Measurements from ENCODE around the gene CCSER1.
"Not testable (repeated sequence)": the region's sequence is repeated elsewhere in the genome, so short reads cannot be mapped to it uniquely, and the experiment has no call there.

CCSER1 gene

GRCh38 chr4:90484894-90485293 lies 357.7 kb downstream of the CCSER1 start:
- H3K27ac ChIP-seq (ENCODE audit: low read depth, low read length); H3K4me3 ChIP-seq (ENCODE audit: low read depth, low read length); H3K27me3 ChIP-seq (ENCODE audit: control insufficient read depth, insufficient read depth, low read length); H3K36me3 ChIP-seq (ENCODE audit: control insufficient read depth, insufficient read depth, low read length); H3K4me1 ChIP-seq (ENCODE audit: control insufficient read depth, insufficient read depth, low read length); H3K9ac ChIP-seq (ENCODE audit: low read depth, low read length): not testable (repeated sequence)
- peaks cover 12% of the 10 kb centered on the region for H3K9me3 ChIP-seq (ENCODE audit: control insufficient read depth, insufficient read depth, low read length)

- Histone ChIP-seq H3K4me3 (ENCODE audit: low read depth, low read length) (no peak overlapping the region), H3K27me3 (ENCODE audit: control insufficient read depth, insufficient read depth, low read length) (no peaks in the 10 kb centered on the region), H3K9me3 (ENCODE audit: control insufficient read depth, insufficient read depth, low read length) (peaks cover 12% of the 10 kb centered on the region), H3K4me1 (ENCODE audit: control insufficient read depth, insufficient read depth, low read length) (no peaks in the 10 kb centered on the region), H3K36me3 (ENCODE audit: control insufficient read depth, insufficient read depth, low read length) (no peaks in the 10 kb centered on the region), H3K9ac (ENCODE audit: low read depth, low read length) (no peak overlapping the region), H3K27ac (ENCODE audit: low read depth, low read length) (no peak overlapping the region)
These were observed 359.2 kb downstream of the CCSER1 start for GRCh38 chr4:90486346-90486745.

- no peaks in the 10 kb centered on the region for H3K36me3 ChIP-seq (ENCODE audit: control insufficient read depth, insufficient read depth, low read length)
- no peaks in the 10 kb centered on the region for H3K4me1 ChIP-seq (ENCODE audit: control insufficient read depth, insufficient read depth, low read length)
- no peaks in the 10 kb centered on the region for H3K27me3 ChIP-seq (ENCODE audit: control insufficient read depth, insufficient read depth, low read length)
- H3K4me3 ChIP-seq (ENCODE audit: low read depth, low read length), result no peak overlapping the region
- H3K9ac ChIP-seq (ENCODE audit: low read depth, low read length), result no peak overlapping the region
- peaks cover 6% of the 10 kb centered on the region; the same call in 1 of the 2 replicates for H3K9me3 ChIP-seq (ENCODE audit: control insufficient read depth, insufficient read depth, low read length)
- no peak overlapping the region for H3K27ac ChIP-seq (ENCODE audit: low read depth, low read length)
These were observed 368.0 kb downstream of the CCSER1 start for GRCh38 chr4:90495211-90495610.

- Histone ChIP-seq H3K9me3 (ENCODE audit: control insufficient read depth, insufficient read depth, low read length) (peaks cover 9% of the 10 kb centered on the region; the same call in 1 of the 2 replicates), H3K27me3 (ENCODE audit: control insufficient read depth, insufficient read depth, low read length) (no peaks in the 10 kb centered on the region), H3K4me1 (ENCODE audit: control insufficient read depth, insufficient read depth, low read length) (no peaks in the 10 kb centered on the region), H3K4me3 (ENCODE audit: low read depth, low read length) (no peak overlapping the region), H3K27ac (ENCODE audit: low read depth, low read length) (no peak overlapping the region), H3K9ac (ENCODE audit: low read depth, low read length) (no peak overlapping the region), H3K36me3 (ENCODE audit: control insufficient read depth, insufficient read depth, low read length) (no peaks in the 10 kb centered on the region)
These were observed 368.7 kb downstream of the CCSER1 start for GRCh38 chr4:90495936-90496335.

- H3K9ac ChIP-seq (ENCODE audit: low read depth, low read length), result no peak overlapping the region
- H3K36me3 ChIP-seq (ENCODE audit: control insufficient read depth, insufficient read depth, low read length), result no peaks in the 10 kb centered on the region
- peaks cover 30% of the 10 kb centered on the region for H3K9me3 ChIP-seq (ENCODE audit: control insufficient read depth, insufficient read depth, low read length)
- no peak overlapping the region for H3K4me3 ChIP-seq (ENCODE audit: low read depth, low read length)
- no peak overlapping the region for H3K27ac ChIP-seq (ENCODE audit: low read depth, low read length)
- no peaks in the 10 kb centered on the region for H3K4me1 ChIP-seq (ENCODE audit: control insufficient read depth, insufficient read depth, low read length)
- H3K27me3 ChIP-seq (ENCODE audit: control insufficient read depth, insufficient read depth, low read length), result no peaks in the 10 kb centered on the region
These were observed 371.0 kb downstream of the CCSER1 start for GRCh38 chr4:90498175-90498574.

- Histone ChIP-seq H3K27me3 (ENCODE audit: control insufficient read depth, insufficient read depth, low read length) (no peaks in the 10 kb centered on the region), H3K4me3 (ENCODE audit: low read depth, low read length) (no peak overlapping the region), H3K4me1 (ENCODE audit: control insufficient read depth, insufficient read depth, low read length) (no peaks in the 10 kb centered on the region), H3K9me3 (ENCODE audit: control insufficient read depth, insufficient read depth, low read length) (peaks cover 70% of the 10 kb centered on the region), H3K27ac (ENCODE audit: low read depth, low read length) (no peak overlapping the region), H3K9ac (ENCODE audit: low read depth, low read length) (no peak overlapping the region), H3K36me3 (ENCODE audit: control insufficient read depth, insufficient read depth, low read length) (no peaks in the 10 kb centered on the region)
These were observed 376.5 kb downstream of the CCSER1 start for GRCh38 chr4:90503677-90504076.

GRCh38 chr4:90515191-90515590 lies 388.0 kb downstream of the CCSER1 start:
- H3K27ac ChIP-seq (ENCODE audit: low read depth, low read length), result no peak overlapping the region
- H3K36me3 ChIP-seq (ENCODE audit: control insufficient read depth, insufficient read depth, low read length), result no peaks in the 10 kb centered on the region
- H3K4me3 ChIP-seq (ENCODE audit: low read depth, low read length), result no peak overlapping the region
- no peak overlapping the region for H3K9ac ChIP-seq (ENCODE audit: low read depth, low read length)
- no peaks in the 10 kb centered on the region for H3K27me3 ChIP-seq (ENCODE audit: control insufficient read depth, insufficient read depth, low read length)
- no peaks in the 10 kb centered on the region for H3K4me1 ChIP-seq (ENCODE audit: control insufficient read depth, insufficient read depth, low read length)
- H3K9me3 ChIP-seq (ENCODE audit: control insufficient read depth, insufficient read depth, low read length), result no peaks in the 10 kb centered on the region

- H3K4me1 ChIP-seq (ENCODE audit: control insufficient read depth, insufficient read depth, low read length), result no peaks in the 10 kb centered on the region
- H3K36me3 ChIP-seq (ENCODE audit: control insufficient read depth, insufficient read depth, low read length), result no peaks in the 10 kb centered on the region
- no peak overlapping the region for H3K4me3 ChIP-seq (ENCODE audit: low read depth, low read length)
- H3K9ac ChIP-seq (ENCODE audit: low read depth, low read length), result no peak overlapping the region
- H3K27ac ChIP-seq (ENCODE audit: low read depth, low read length), result no peak overlapping the region
- H3K9me3 ChIP-seq (ENCODE audit: control insufficient read depth, insufficient read depth, low read length), result no peaks in the 10 kb centered on the region
- H3K27me3 ChIP-seq (ENCODE audit: control insufficient read depth, insufficient read depth, low read length), result no peaks in the 10 kb centered on the region
These were observed 401.4 kb downstream of the CCSER1 start for GRCh38 chr4:90528551-90528950.

GRCh38 chr4:90536408-90536807 lies 409.2 kb downstream of the CCSER1 start:
- H3K9me3 ChIP-seq (ENCODE audit: control insufficient read depth, insufficient read depth, low read length), result no peaks in the 10 kb centered on the region
- H3K27ac ChIP-seq (ENCODE audit: low read depth, low read length), result no peak overlapping the region
- no peak overlapping the region for H3K4me3 ChIP-seq (ENCODE audit: low read depth, low read length)
- no peaks in the 10 kb centered on the region for H3K36me3 ChIP-seq (ENCODE audit: control insufficient read depth, insufficient read depth, low read length)
- H3K4me1 ChIP-seq (ENCODE audit: control insufficient read depth, insufficient read depth, low read length), result peaks cover 35% of the 10 kb centered on the region
- no peak overlapping the region for H3K9ac ChIP-seq (ENCODE audit: low read depth, low read length)
- H3K27me3 ChIP-seq (ENCODE audit: control insufficient read depth, insufficient read depth, low read length), result no peaks in the 10 kb centered on the region

- Histone ChIP-seq H3K27me3 (ENCODE audit: control insufficient read depth, insufficient read depth, low read length) (no peaks in the 10 kb centered on the region), H3K9ac (ENCODE audit: low read depth, low read length) (no peak overlapping the region), H3K36me3 (ENCODE audit: control insufficient read depth, insufficient read depth, low read length) (no peaks in the 10 kb centered on the region), H3K27ac (ENCODE audit: low read depth, low read length) (no peak overlapping the region), H3K9me3 (ENCODE audit: control insufficient read depth, insufficient read depth, low read length) (no peaks in the 10 kb centered on the region), H3K4me3 (ENCODE audit: low read depth, low read length) (no peak overlapping the region), H3K4me1 (ENCODE audit: control insufficient read depth, insufficient read depth, low read length) (peaks cover 35% of the 10 kb centered on the region)
These were observed 410.3 kb downstream of the CCSER1 start for GRCh38 chr4:90537491-90537890.

- Histone ChIP-seq H3K4me3 (ENCODE audit: low read depth, low read length) (no peak overlapping the region), H3K27ac (ENCODE audit: low read depth, low read length) (no peak overlapping the region), H3K4me1 (ENCODE audit: control insufficient read depth, insufficient read depth, low read length) (peaks cover 35% of the 10 kb centered on the region), H3K9ac (ENCODE audit: low read depth, low read length) (no peak overlapping the region), H3K36me3 (ENCODE audit: control insufficient read depth, insufficient read depth, low read length) (no peaks in the 10 kb centered on the region), H3K9me3 (ENCODE audit: control insufficient read depth, insufficient read depth, low read length) (no peaks in the 10 kb centered on the region), H3K27me3 (ENCODE audit: control insufficient read depth, insufficient read depth, low read length) (no peaks in the 10 kb centered on the region)
These were observed 413.3 kb downstream of the CCSER1 start for GRCh38 chr4:90540536-90540935.

- no peaks in the 10 kb centered on the region for H3K9me3 ChIP-seq (ENCODE audit: control insufficient read depth, insufficient read depth, low read length)
- H3K27ac ChIP-seq (ENCODE audit: low read depth, low read length), result no peak overlapping the region
- H3K4me3 ChIP-seq (ENCODE audit: low read depth, low read length), result no peak overlapping the region
- H3K9ac ChIP-seq (ENCODE audit: low read depth, low read length), result no peak overlapping the region
- H3K27me3 ChIP-seq (ENCODE audit: control insufficient read depth, insufficient read depth, low read length), result no peaks in the 10 kb centered on the region
- no peaks in the 10 kb centered on the region for H3K36me3 ChIP-seq (ENCODE audit: control insufficient read depth, insufficient read depth, low read length)
- H3K4me1 ChIP-seq (ENCODE audit: control insufficient read depth, insufficient read depth, low read length), result peaks cover 25% of the 10 kb centered on the region
These were observed 415.0 kb downstream of the CCSER1 start for GRCh38 chr4:90542216-90542615.

Data from HUES48 (cell line).